Activated T-helper 2 cell treated with anti-CD3 and anti-CD28 coated beads, Interferon-gamma antibody, Interleukin-2, Interleukin-4, amounts not matched to agents 10 μg/mL and 5 μg/mL and 100 μg/mL, durations not matched to agents 14 hours and 24 hours and 36 hours (primary cell): ENCODE data around the gene AFF3. TPM values are rescaled to one million over a fixed set of nuclear protein-coding genes. Genes with fewer than 3 reads are reported as not detected.
"Not testable (repeated sequence)": the region's sequence is repeated elsewhere in the genome, so short reads cannot be mapped to it uniquely, and the experiment has no call there.

ENCODE experiments used
- DNase-seq: peaks from one replicate; pipeline ENCODE4 v3.0.0; 2021; ENCODE audit warnings: low spot score
- H3K27ac Mint-ChIP-seq: one replicate; pipeline ENCODE4 v1.8.0; 2021; ENCODE audit warnings: mixed read lengths
- H3K27me3 Mint-ChIP-seq: one replicate; pipeline ENCODE4 v1.8.0; 2021; ENCODE audit warnings: low read depth, mixed read lengths
- H3K36me3 Mint-ChIP-seq: one replicate; pipeline ENCODE4 v1.8.0; 2021; ENCODE audit warnings: low read depth, mixed read lengths
- H3K4me1 Mint-ChIP-seq: one replicate; pipeline ENCODE4 v1.8.0; 2021; ENCODE audit warnings: low read depth, mixed read lengths
- H3K4me3 Mint-ChIP-seq: one replicate; pipeline ENCODE4 v1.8.0; 2021; ENCODE audit warnings: low read depth, mild to moderate bottlenecking, moderate library complexity, mixed read lengths
- H3K9me3 Mint-ChIP-seq: one replicate; pipeline ENCODE4 v1.8.0; 2021; ENCODE audit warnings: mixed read lengths
- intact Hi-C: fragments of 100-400 bp; cut with micrococcal nuclease; formaldehyde crosslinking; loops from one replicate; pipeline ENCODE4 v1.15.1; 2023
- total RNA-seq: library from RNA; stranded (reverse); gene quantifications from 2 replicates; pipeline ENCODE4 v1.2.3, GENCODE V29; 2022

The AFF3 gene
- total RNA-seq, 1 donor from 2014 or later = 1.4 TPM

GRCh38 chr2:99947366-99947765 is 195.0 kb downstream of the AFF3 start:
- H3K27ac Mint-ChIP-seq, H3K9me3 Mint-ChIP-seq, DNase-seq, H3K4me3 Mint-ChIP-seq, H3K36me3 Mint-ChIP-seq, intact Hi-C loops, H3K27me3 Mint-ChIP-seq, H3K4me1 Mint-ChIP-seq: not testable (repeated sequence)

DNA sequence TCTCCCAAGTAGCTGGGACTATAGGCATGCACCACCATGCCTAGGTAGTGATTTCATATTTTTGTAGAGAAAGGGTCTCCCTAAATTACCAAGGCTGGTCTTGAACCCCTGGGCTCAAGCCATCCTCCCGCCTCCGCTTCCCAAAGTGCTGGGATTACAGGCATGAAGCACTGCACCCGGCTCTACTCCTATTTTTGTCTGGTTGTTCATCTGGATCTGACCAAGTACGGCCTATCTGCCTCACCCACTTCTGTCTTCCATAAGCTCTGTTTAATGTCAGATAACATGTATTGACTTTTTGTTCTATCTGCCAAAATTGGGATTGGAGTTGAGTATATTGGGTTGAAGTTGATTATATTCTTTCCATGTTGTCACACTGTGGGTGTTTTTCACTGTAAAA is 198.4 kb downstream of the AFF3 start:
- intact Hi-C loops = no loop called here
- H3K4me1 Mint-ChIP-seq = no peaks in the 10 kb centered on the region
- DNase-seq = no peak
- H3K4me3 Mint-ChIP-seq = no peak overlapping the region
- H3K27ac Mint-ChIP-seq = no peak overlapping the region
- H3K27me3 Mint-ChIP-seq = no peaks in the 10 kb centered on the region
- H3K9me3 Mint-ChIP-seq = no peaks in the 10 kb centered on the region
- no peaks in the 10 kb centered on the region for H3K36me3 Mint-ChIP-seq

GRCh38 chr2:99942561-99943347 is 199.6 kb downstream of the AFF3 start:
- no peaks in the 10 kb centered on the region for H3K4me1 Mint-ChIP-seq
- intact Hi-C loops = no loop called here
- no peak for DNase-seq
- H3K27ac Mint-ChIP-seq = no peak overlapping the region
- no peaks in the 10 kb centered on the region for H3K9me3 Mint-ChIP-seq
- no peak overlapping the region for H3K4me3 Mint-ChIP-seq
- no peaks in the 10 kb centered on the region for H3K36me3 Mint-ChIP-seq
- no peaks in the 10 kb centered on the region for H3K27me3 Mint-ChIP-seq

- intact Hi-C loops = no loop called here
- no peaks in the 10 kb centered on the region for H3K27me3 Mint-ChIP-seq
- no peak overlapping the region for H3K27ac Mint-ChIP-seq
- H3K9me3 Mint-ChIP-seq = no peaks in the 10 kb centered on the region
- no peak for DNase-seq
- no peaks in the 10 kb centered on the region for H3K4me1 Mint-ChIP-seq
- no peaks in the 10 kb centered on the region for H3K36me3 Mint-ChIP-seq
- no peak overlapping the region for H3K4me3 Mint-ChIP-seq
These were observed 201.4 kb downstream of the AFF3 start for GRCh38 chr2:99940963-99941362.

DNA sequence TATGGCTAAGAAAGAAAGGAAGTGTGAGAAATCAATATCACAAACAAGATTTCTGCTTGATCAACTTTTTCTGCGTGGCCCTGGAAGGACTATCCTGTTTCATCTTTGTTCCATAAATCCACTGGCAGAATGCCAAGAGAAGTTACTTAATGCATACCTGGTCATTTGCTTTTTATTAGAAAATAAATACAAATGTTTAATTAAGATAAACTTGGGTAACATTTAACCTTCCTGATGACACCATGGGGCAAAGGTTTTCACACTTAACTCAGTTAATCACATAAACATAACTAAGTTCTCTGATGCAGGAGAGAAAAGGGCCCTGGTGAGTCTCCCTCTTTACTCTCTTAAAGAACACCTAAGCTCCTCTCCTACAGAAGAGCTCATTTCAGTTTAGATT is 203.3 kb downstream of the AFF3 start:
- Mint-ChIP-seq H3K36me3 (no peaks in the 10 kb centered on the region), H3K27me3 (no peaks in the 10 kb centered on the region), H3K9me3 (no peaks in the 10 kb centered on the region), H3K4me1 (no peaks in the 10 kb centered on the region), H3K27ac (no peak overlapping the region), H3K4me3 (no peak overlapping the region)
- DNase-seq = no peak
- intact Hi-C loops = no loop called here

DNA sequence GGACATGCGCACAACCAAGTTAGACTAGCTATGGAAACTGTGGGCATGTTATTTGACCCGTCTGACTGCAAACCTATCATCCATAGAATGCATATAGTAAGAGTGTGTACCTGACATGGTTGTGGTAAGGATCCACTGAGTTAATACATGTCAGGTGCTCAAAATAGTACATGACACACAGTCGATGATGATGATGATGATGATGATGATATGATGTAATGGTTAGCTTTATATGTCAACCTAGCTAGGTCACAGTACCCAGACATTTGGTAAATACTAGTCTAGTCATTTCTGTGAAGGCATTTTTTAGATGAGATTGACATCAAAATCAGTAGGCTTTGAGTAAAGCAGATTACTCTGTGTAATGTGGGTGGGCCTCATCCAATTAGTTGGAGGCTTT is 204.1 kb downstream of the AFF3 start:
- Mint-ChIP-seq H3K4me1 (no peaks in the 10 kb centered on the region), H3K36me3 (no peaks in the 10 kb centered on the region), H3K27me3 (no peaks in the 10 kb centered on the region), H3K4me3 (no peak overlapping the region), H3K9me3 (no peaks in the 10 kb centered on the region), H3K27ac (no peak overlapping the region)
- intact Hi-C loops = no loop called here
- no peak for DNase-seq

GRCh38 chr2:99936065-99936464 is 206.3 kb downstream of the AFF3 start:
- Mint-ChIP-seq H3K4me1 (no peaks in the 10 kb centered on the region), H3K27me3 (no peaks in the 10 kb centered on the region), H3K36me3 (no peaks in the 10 kb centered on the region), H3K4me3 (no peak overlapping the region), H3K9me3 (no peaks in the 10 kb centered on the region), H3K27ac (no peak overlapping the region)
- intact Hi-C loops = no loop called here
- no peak for DNase-seq

- H3K4me3 Mint-ChIP-seq = no peak overlapping the region
- H3K36me3 Mint-ChIP-seq = no peaks in the 10 kb centered on the region
- no peak for DNase-seq
- intact Hi-C loops = no loop called here
- no peak overlapping the region for H3K27ac Mint-ChIP-seq
- H3K9me3 Mint-ChIP-seq = no peaks in the 10 kb centered on the region
- no peaks in the 10 kb centered on the region for H3K4me1 Mint-ChIP-seq
- H3K27me3 Mint-ChIP-seq = no peaks in the 10 kb centered on the region
These were observed 206.7 kb downstream of the AFF3 start for GRCh38 chr2:99935662-99936061.

GRCh38 chr2:99933894-99934650 is 208.3 kb downstream of the AFF3 start:
- H3K36me3 Mint-ChIP-seq = no peaks in the 10 kb centered on the region

DNA sequence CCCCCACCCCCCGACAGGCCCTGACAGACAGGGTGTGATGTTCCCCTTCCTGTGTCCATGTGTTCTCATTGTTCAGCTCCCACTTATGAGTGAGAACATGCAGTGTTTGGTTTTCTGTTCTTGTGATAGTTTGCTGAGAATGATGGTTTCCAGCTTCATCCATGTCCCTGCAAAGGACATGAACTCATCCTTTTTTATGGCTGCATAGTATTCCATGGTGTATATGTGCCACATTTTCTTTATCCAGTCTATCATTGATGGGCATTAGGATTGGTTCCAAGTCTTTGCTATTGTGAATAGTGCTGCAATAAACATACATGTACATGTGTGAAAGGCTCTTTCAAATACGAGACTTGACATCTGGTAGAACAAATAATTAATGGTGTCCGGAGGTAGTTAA is 208.9 kb downstream of the AFF3 start:
- intact Hi-C loops, H3K27me3 Mint-ChIP-seq, H3K4me3 Mint-ChIP-seq, H3K9me3 Mint-ChIP-seq, H3K27ac Mint-ChIP-seq, H3K36me3 Mint-ChIP-seq, DNase-seq, H3K4me1 Mint-ChIP-seq: not testable (repeated sequence)

More at GRCh38 chr2:99933894-99934650, 208.3 kb downstream of the AFF3 start:
- Mint-ChIP-seq H3K4me3 (no peak overlapping the region), H3K27me3 (no peaks in the 10 kb centered on the region), H3K9me3 (no peaks in the 10 kb centered on the region), H3K27ac (no peak overlapping the region), H3K4me1 (no peaks in the 10 kb centered on the region)
- intact Hi-C loops = no loop called here
- no peak for DNase-seq

DNA sequence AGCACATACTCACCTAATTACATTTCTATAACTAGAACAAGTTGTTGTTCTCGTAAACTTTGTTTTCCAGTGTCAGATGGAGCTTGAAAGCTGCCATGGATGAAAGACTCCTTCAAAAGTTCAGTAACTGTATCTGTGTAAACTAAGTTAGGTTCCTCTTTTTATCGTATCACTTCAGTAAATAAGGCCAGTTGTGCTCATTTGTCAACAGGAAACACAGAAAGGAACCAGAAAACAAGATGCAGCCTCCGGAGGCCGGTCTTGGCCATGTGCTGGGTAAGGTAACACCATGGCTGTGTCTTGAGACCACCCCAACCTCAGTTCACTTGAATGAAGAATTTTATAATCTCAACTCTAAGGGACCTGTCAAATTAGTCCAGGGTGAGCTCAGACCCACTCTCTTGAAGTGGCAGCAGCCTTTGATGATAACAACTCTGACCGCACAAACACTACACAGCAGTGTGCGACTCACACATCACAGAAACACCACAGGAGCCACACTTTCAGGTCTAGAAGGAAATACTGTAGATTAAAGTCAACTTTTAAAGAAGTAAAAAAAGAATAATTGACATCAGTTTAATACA is 213.8 kb downstream of the AFF3 start:
- no peaks in the 10 kb centered on the region for H3K9me3 Mint-ChIP-seq
- no peak overlapping the region for H3K4me3 Mint-ChIP-seq
- H3K36me3 Mint-ChIP-seq = no peaks in the 10 kb centered on the region
- no peaks in the 10 kb centered on the region for H3K27me3 Mint-ChIP-seq
- no peak overlapping the region for H3K27ac Mint-ChIP-seq
- no peak for DNase-seq
- H3K4me1 Mint-ChIP-seq = peaks cover 1% of the 10 kb centered on the region
- intact Hi-C loops = no loop called here

DNA sequence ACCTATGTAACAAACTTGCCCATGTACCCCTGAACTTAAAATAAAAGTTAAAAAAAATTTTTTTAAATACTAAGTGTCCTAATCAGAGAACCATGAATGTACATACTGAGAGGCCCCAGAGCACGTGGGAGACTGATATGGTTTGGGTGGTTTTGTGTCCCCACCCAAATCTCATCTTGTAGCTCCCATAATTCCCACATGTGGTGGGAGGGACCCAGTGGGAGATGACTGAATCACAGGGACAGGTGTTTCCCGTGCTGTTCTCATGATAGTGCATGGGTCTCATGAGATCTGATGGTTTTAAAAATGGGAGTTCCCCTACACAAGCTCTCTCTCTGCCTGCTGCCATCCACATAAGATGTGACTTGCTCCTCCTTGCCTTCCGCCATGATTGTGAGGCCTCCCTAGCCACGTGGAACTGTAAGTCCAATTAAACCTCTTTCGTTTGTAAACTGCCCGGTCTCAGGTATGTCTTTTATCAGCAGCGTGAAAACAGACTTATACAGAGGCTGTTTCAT is 214.6 kb downstream of the AFF3 start:
- H3K4me1 Mint-ChIP-seq, intact Hi-C loops, DNase-seq, H3K4me3 Mint-ChIP-seq, H3K27me3 Mint-ChIP-seq, H3K9me3 Mint-ChIP-seq, H3K36me3 Mint-ChIP-seq, H3K27ac Mint-ChIP-seq: not testable (repeated sequence)

- no peaks in the 10 kb centered on the region for H3K27me3 Mint-ChIP-seq
- no peaks in the 10 kb centered on the region for H3K9me3 Mint-ChIP-seq
- peaks cover 1% of the 10 kb centered on the region for H3K4me1 Mint-ChIP-seq
- intact Hi-C loops = no loop called here
- H3K36me3 Mint-ChIP-seq = no peaks in the 10 kb centered on the region
- no peak for DNase-seq
- no peak overlapping the region for H3K4me3 Mint-ChIP-seq
- no peak overlapping the region for H3K27ac Mint-ChIP-seq
These were observed 215.4 kb downstream of the AFF3 start for GRCh38 chr2:99926986-99927385.
